ENCODE measurements around the gene NEURL1. TPM values are rescaled to one million over a fixed set of nuclear protein-coding genes. Genes with fewer than 3 reads are reported as not detected.

Gene NEURL1
- total and polyA plus RNA-seq, 2 donors (not counting 1 experiment from before 2014, with no cell fraction given), result 0.30 to 0.57 TPM

- Mint-ChIP-seq H3K4me3 (no peak overlapping the region), H3K4me1 (peaks cover 8% of the 10 kb centered on the region), H3K27ac (no peak overlapping the region), H3K9me3 (ENCODE audit: insufficient read depth) (no peaks in the 10 kb centered on the region), H3K27me3 (peaks cover 11% of the 10 kb centered on the region)
- no peaks in the 10 kb centered on the region for H3K9me3 ChIP-seq (ENCODE audit: control extremely low read depth in 1 of 3, control insufficient read depth in 2 of 3, insufficient read depth in 1 of 3, low read length in 2 of 3)
- no peaks in the 10 kb centered on the region for H3K79me2 ChIP-seq (ENCODE audit: control insufficient read depth, insufficient read depth, low read length)
- H3K27me3 ChIP-seq (replicated peaks in 1 of 4; ENCODE audit: control extremely low read depth in 1 of 4, control insufficient read depth in 3 of 4, insufficient read depth in 4 of 4, low read length in 3 of 4), result peaks cover 0 to 3% (median 1%) of the 10 kb centered on the region in 4 experiments
- ChIA-PET CTCF (no interaction called here), POLR2A (no interaction called here)
- ATAC-seq (ENCODE audit: low read depth) (no peak), DNase-seq (no peak)
- H3K4me3 ChIP-seq (ENCODE audit: control extremely low read depth in 1 of 5, extremely low read depth in 1 of 5, insufficient read depth in 1 of 5, low read depth in 2 of 5, low read length in 4 of 5), result no peak overlapping the region
- intact Hi-C loops (cut with micrococcal nuclease), result no loop called here
- H3K36me3 ChIP-seq (replicated peaks in 1 of 2; ENCODE audit: control extremely low read depth in 1 of 2, control insufficient read depth in 1 of 2, extremely low read depth in 1 of 2, insufficient read depth in 2 of 2, low read length in 1 of 2), result no peaks in the 10 kb centered on the region
- no peak overlapping the region for H2AFZ ChIP-seq (ENCODE audit: insufficient read depth, low read depth, low read length, poor library complexity, severe bottlenecking)
- H3K4me2 ChIP-seq (replicated peaks; ENCODE audit: low read depth, low read length, poor library complexity, severe bottlenecking), result no peak overlapping the region
- H3K4me1 ChIP-seq (ENCODE audit: control insufficient read depth in 2 of 2, insufficient read depth in 2 of 2, low read length in 2 of 2), result peaks cover 0 to 7% of the 10 kb centered on the region in 2 donors
- H3K27ac ChIP-seq (ENCODE audit: low read length in 2 of 2), result no peak overlapping the region
- no peaks in the 10 kb centered on the region for H4K20me1 ChIP-seq (ENCODE audit: control insufficient read depth, insufficient read depth, low read length, poor library complexity, severe bottlenecking)
- TF ChIP-seq EZH2 (IDR thresholded peaks at IDR 0.05; ENCODE audit: borderline replicate concordance, insufficient read depth, low read depth, low read length, poor library complexity, severe bottlenecking) (no peak), CTCF (IDR thresholded peaks at IDR 0.05) (no peak)
- H3K9ac ChIP-seq (ENCODE audit: low read length), result no peak overlapping the region
Observed at GRCh38 chr10:103512166-103512565, 18.7 kb downstream of the NEURL1 start.

- Histone ChIP-seq H3K4me1 (ENCODE audit: control insufficient read depth in 2 of 2, insufficient read depth in 2 of 2, low read length in 2 of 2) (peaks cover 0 to 7% of the 10 kb centered on the region in 2 donors), H2AFZ (ENCODE audit: insufficient read depth, low read depth, low read length, poor library complexity, severe bottlenecking) (no peak overlapping the region), H3K9me3 (ENCODE audit: control extremely low read depth in 1 of 3, control insufficient read depth in 2 of 3, insufficient read depth in 1 of 3, low read length in 2 of 3) (no peaks in the 10 kb centered on the region), H3K27ac (ENCODE audit: low read length in 2 of 2) (no peak overlapping the region), H3K36me3 (replicated peaks in 1 of 2; ENCODE audit: control extremely low read depth in 1 of 2, control insufficient read depth in 1 of 2, extremely low read depth in 1 of 2, insufficient read depth in 2 of 2, low read length in 1 of 2) (no peaks in the 10 kb centered on the region), H3K9ac (ENCODE audit: low read length) (no peak overlapping the region), H3K27me3 (replicated peaks in 1 of 4; ENCODE audit: control extremely low read depth in 1 of 4, control insufficient read depth in 3 of 4, insufficient read depth in 4 of 4, low read length in 3 of 4) (no peaks in the 10 kb centered on the region), H3K79me2 (ENCODE audit: control insufficient read depth, insufficient read depth, low read length) (no peaks in the 10 kb centered on the region), H4K20me1 (ENCODE audit: control insufficient read depth, insufficient read depth, low read length, poor library complexity, severe bottlenecking) (no peaks in the 10 kb centered on the region), H3K4me2 (replicated peaks; ENCODE audit: low read depth, low read length, poor library complexity, severe bottlenecking) (no peak overlapping the region), H3K4me3 (ENCODE audit: control extremely low read depth in 1 of 5, extremely low read depth in 1 of 5, insufficient read depth in 1 of 5, low read depth in 2 of 5, low read length in 4 of 5) (no peak overlapping the region)
- Mint-ChIP-seq H3K9me3 (ENCODE audit: insufficient read depth) (no peaks in the 10 kb centered on the region), H3K4me1 (peaks cover 8% of the 10 kb centered on the region), H3K27me3 (peaks cover 11% of the 10 kb centered on the region), H3K27ac (no peak overlapping the region), H3K4me3 (no peak overlapping the region)
- intact Hi-C loops (cut with micrococcal nuclease), result no loop called here
- POLR2A ChIA-PET, result no interaction called here
- ATAC-seq (ENCODE audit: low read depth) (no peak), DNase-seq (no peak)
- TF ChIP-seq CTCF (IDR thresholded peaks at IDR 0.05), result no peak
- 88% methylated on average over 9 of the region's 13 CpGs for WGBS (ENCODE audit: insufficient coverage)
- CTCF ChIA-PET, result no interaction called here
Observed at GRCh38 chr10:103512591-103513379, 19.3 kb downstream of the NEURL1 start.
